Type B pancreatic cell (in vitro differentiated cells): ENCODE measurements around the gene TMIGD1. TPM values are rescaled to one million over a fixed set of nuclear protein-coding genes. Genes with fewer than 3 reads are reported as not detected.

Experiments
- DNase-seq: peaks from one replicate; pipeline ENCODE4 v3.0.0; 2021; ENCODE audit warnings: mixed read lengths; ENCODE audit not compliant: unreplicated experiment; ENCODE audit errors: extremely low spot score
- H3K27ac Mint-ChIP-seq: 2 replicates; pipeline ENCODE4 v1.8.0; 2021; ENCODE audit warnings: mild to moderate bottlenecking, mixed read lengths
- H3K27me3 Mint-ChIP-seq: 2 replicates; pipeline ENCODE4 v1.8.0; 2021; ENCODE audit warnings: mixed read lengths
- H3K36me3 Mint-ChIP-seq: 2 replicates; pipeline ENCODE4 v1.8.0; 2021; ENCODE audit warnings: mixed read lengths
- H3K4me1 Mint-ChIP-seq: one replicate; pipeline ENCODE4 v1.8.0; 2021; ENCODE audit warnings: mixed read lengths; ENCODE audit not compliant: unreplicated experiment
- H3K4me3 Mint-ChIP-seq: 2 replicates; pipeline ENCODE4 v1.8.0; 2021; ENCODE audit warnings: mild to moderate bottlenecking, mixed read lengths
- H3K9me3 Mint-ChIP-seq: 2 replicates; pipeline ENCODE4 v1.8.0; 2021; ENCODE audit warnings: mixed read lengths
- CTCF ChIP-seq: fragments of 200-600 bp; sonication (generic); conservative IDR thresholded peaks from 2 replicates; pipeline ENCODE4 v1.5.0; 2021; ENCODE audit warnings: antibody characterized with exemption, mild to moderate bottlenecking
- total RNA-seq: library from RNA; stranded (reverse); gene quantifications from 2 replicates; pipeline ENCODE4 v1.2.1, GENCODE V29; 2021; ENCODE audit warnings: low replicate concordance

The TMIGD1 gene
- total RNA-seq, 1 donor from 2014 or later = not detected

DNA sequence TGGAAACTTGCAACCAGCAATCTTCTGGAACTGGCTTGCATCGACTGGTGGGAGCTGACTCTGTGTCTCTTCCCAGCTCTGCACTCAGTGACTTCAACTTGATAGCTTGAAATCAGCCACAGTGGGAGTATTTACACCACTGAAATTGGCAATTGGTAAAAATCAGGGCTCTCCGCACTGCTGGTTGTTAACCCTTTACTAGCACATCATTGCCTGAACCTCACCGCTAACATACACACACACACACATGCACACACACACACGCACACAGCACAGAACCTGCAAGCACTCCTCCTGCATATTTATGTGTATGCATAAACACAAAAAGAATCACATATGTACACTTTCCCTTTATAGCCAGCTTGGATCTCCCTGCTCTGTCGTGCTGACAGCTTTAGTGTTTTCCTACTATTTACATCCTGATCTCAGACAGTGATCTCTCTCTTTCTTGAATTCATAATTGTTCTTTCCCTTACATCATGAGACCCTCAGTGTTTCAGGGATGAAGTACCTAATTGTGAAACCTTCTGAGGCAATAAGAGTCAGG, 7.9 kb upstream of the TMIGD1 start:
- DNase-seq = no peak
- Mint-ChIP-seq H3K4me3 (no peak overlapping the region), H3K9me3 (peaks cover 4% of the 10 kb centered on the region), H3K36me3 (no peaks in the 10 kb centered on the region), H3K27me3 (no peaks in the 10 kb centered on the region), H3K27ac (no peak overlapping the region), H3K4me1 (peaks cover 30% of the 10 kb centered on the region)
- no peak for TF ChIP-seq CTCF

- Mint-ChIP-seq H3K9me3 (peaks cover 10% of the 10 kb centered on the region), H3K27me3 (no peaks in the 10 kb centered on the region), H3K27ac (no peak overlapping the region), H3K4me3 (no peak overlapping the region), H3K4me1 (peaks cover 35% of the 10 kb centered on the region), H3K36me3 (no peaks in the 10 kb centered on the region)
- DNase-seq = no peak
- TF ChIP-seq CTCF = no peak
Observed at GRCh38 chr17:30340801-30341356, 7.0 kb upstream of the TMIGD1 start.

DNA sequence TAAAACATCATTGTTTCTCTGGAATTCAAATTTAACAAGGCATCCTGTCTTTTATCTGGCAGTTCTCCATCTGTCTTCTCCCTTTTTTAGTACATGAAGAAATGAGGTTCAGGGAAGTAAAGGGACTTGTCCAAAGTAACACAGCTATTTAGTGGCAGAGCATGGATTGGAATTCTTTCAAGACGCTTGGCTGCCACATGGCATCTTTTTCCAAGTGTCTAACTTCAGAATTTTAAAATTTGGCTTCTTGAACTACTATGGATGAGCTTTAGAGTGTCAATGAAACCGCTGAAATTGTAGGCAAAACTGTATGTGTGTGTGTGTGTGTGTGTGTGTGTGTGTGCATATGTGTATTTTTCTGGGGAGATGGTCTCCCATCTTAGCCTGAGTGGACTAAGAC, 5.2 kb upstream of the TMIGD1 start:
- Mint-ChIP-seq H3K4me3 (no peak overlapping the region), H3K9me3 (peaks cover 10% of the 10 kb centered on the region), H3K27ac (no peak overlapping the region), H3K27me3 (no peaks in the 10 kb centered on the region), H3K36me3 (no peaks in the 10 kb centered on the region), H3K4me1 (peaks cover 25% of the 10 kb centered on the region)
- DNase-seq = no peak
- no peak for TF ChIP-seq CTCF

DNA sequence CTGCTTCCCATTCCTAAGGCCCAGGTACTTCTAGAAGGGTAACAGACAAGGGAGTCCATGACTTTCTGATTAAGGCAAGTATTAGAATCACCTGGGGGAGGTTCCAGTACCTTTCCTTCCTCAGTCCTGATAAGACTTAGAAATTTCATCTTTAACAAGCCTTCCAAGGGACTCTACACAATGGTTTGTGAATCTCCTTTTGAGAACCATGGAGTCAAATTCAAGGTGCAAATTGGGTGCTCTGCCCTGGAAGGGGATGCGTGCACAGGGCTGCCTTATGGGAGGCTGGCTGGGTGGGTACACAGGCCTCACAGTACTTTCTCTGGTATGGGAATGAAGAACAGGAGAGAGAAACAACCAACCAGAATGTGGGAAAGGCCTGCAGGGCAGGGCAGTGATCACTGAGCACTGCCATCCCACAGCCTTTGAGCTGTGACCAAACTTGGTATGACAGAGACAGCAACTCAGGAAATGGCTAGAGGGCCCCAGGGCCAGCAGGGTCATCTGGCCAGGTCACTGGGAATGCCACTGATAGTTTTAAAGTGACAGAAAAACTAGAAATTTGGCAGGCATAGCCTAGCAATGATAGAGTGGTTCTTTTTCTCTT, 3.6 kb upstream of the TMIGD1 start:
- Mint-ChIP-seq H3K4me3 (no peak overlapping the region), H3K9me3 (peaks cover 10% of the 10 kb centered on the region), H3K4me1 (peaks cover 22% of the 10 kb centered on the region), H3K27ac (no peak overlapping the region), H3K27me3 (no peaks in the 10 kb centered on the region), H3K36me3 (no peaks in the 10 kb centered on the region)
- DNase-seq = no peak
- TF ChIP-seq CTCF = no peak

GRCh38 chr17:30336369-30337171, 2.7 kb upstream of the TMIGD1 start:
- Mint-ChIP-seq H3K9me3 (peaks cover 10% of the 10 kb centered on the region), H3K27me3 (no peaks in the 10 kb centered on the region), H3K27ac (peak overlapping the region; percentile 29), H3K4me1 (peaks cover 27% of the 10 kb centered on the region), H3K4me3 (no peak overlapping the region), H3K36me3 (no peaks in the 10 kb centered on the region)
- peak; percentile 81 for TF ChIP-seq CTCF
- no peak for DNase-seq
